ENCODE measurements around the gene ITGA11.

The ITGA11 gene

GRCh38 chr15:68408971-68409370, 23.0 kb downstream of the ITGA11 start:
- no peak overlapping the region for H3K4me3 ChIP-seq (ENCODE audit: low read depth, low read length)
- no peak for TF ChIP-seq CTCF (IDR thresholded peaks at IDR 0.05; ENCODE audit: low read depth, low read length, missing control alignments)
- DNase-seq (ENCODE audit: low read depth), result no peak

- TF ChIP-seq CTCF (IDR thresholded peaks at IDR 0.05; ENCODE audit: low read depth, low read length, missing control alignments), result no peak
- no peak overlapping the region for H3K4me3 ChIP-seq (ENCODE audit: low read depth, low read length)
- no peak for DNase-seq (ENCODE audit: low read depth)
These were observed 23.8 kb downstream of the ITGA11 start for GRCh38 chr15:68407886-68408881.

GRCh38 chr15:68407141-68407885, 24.6 kb downstream of the ITGA11 start:
- no peak for DNase-seq (ENCODE audit: low read depth)
- no peak overlapping the region for H3K4me3 ChIP-seq (ENCODE audit: low read depth, low read length)
- no peak for TF ChIP-seq CTCF (IDR thresholded peaks at IDR 0.05; ENCODE audit: low read depth, low read length, missing control alignments)

GRCh38 chr15:68405378-68406250, 26.3 kb downstream of the ITGA11 start:
- DNase-seq (ENCODE audit: low read depth), result no peak
- no peak for TF ChIP-seq CTCF (IDR thresholded peaks at IDR 0.05; ENCODE audit: low read depth, low read length, missing control alignments)
- no peak overlapping the region for H3K4me3 ChIP-seq (ENCODE audit: low read depth, low read length)

GRCh38 chr15:68404056-68404798, 27.7 kb downstream of the ITGA11 start:
- no peak overlapping the region for H3K4me3 ChIP-seq (ENCODE audit: low read depth, low read length)
- no peak for DNase-seq (ENCODE audit: low read depth)
- TF ChIP-seq CTCF (IDR thresholded peaks at IDR 0.05; ENCODE audit: low read depth, low read length, missing control alignments), result no peak

All from GM12864 (cell line).